NB4 (cell line): ENCODE measurements around the gene GPR171.
"Not testable (repeated sequence)": the region's sequence is repeated elsewhere in the genome, so short reads cannot be mapped to it uniquely, and the experiment has no call there.

Experiments used
- DNase-seq: peaks from one replicate; pipeline ENCODE4 v3.0.0; 2010; ENCODE audit warnings: low read depth
- H3K4me3 ChIP-seq: one replicate; pipeline ENCODE4 v1.5.1; 2011; ENCODE audit warnings: mild to moderate bottlenecking, low read depth, low read length, moderate library complexity
- MYC ChIP-seq: IDR thresholded peaks from 2 replicates; pipeline ENCODE4 v1.6.1; 2011; ENCODE audit warnings: low read depth, low read length
- POLR2A ChIP-seq: IDR thresholded peaks from 2 replicates; pipeline ENCODE4 v1.6.1; 2011; ENCODE audit warnings: mild to moderate bottlenecking; ENCODE audit not compliant: insufficient read length; ENCODE audit errors: extremely low read depth
- TF ChIP-seq, protein P1 (sequence below): IDR thresholded peaks from 2 replicates; pipeline ENCODE4 v1.6.1; 2011; ENCODE audit warnings: low read depth, low read length
- TF ChIP-seq, protein P2 (sequence below): IDR thresholded peaks from one replicate; pipeline ENCODE4 v1.5.1; 2012; ENCODE audit warnings: low read depth, low read length

Gene GPR171, protein sequence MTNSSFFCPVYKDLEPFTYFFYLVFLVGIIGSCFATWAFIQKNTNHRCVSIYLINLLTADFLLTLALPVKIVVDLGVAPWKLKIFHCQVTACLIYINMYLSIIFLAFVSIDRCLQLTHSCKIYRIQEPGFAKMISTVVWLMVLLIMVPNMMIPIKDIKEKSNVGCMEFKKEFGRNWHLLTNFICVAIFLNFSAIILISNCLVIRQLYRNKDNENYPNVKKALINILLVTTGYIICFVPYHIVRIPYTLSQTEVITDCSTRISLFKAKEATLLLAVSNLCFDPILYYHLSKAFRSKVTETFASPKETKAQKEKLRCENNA

GRCh38 chr3:151203051-151203420 is at the start of gene GPR171:
GPR171 (minus strand) TSS chr3:151203216; CDS start chr3:151199386, 3,830 bp downstream.
- TF ChIP-seq, protein P1, sequence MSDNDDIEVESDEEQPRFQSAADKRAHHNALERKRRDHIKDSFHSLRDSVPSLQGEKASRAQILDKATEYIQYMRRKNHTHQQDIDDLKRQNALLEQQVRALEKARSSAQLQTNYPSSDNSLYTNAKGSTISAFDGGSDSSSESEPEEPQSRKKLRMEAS, result no peak
- TF ChIP-seq, protein P2, sequence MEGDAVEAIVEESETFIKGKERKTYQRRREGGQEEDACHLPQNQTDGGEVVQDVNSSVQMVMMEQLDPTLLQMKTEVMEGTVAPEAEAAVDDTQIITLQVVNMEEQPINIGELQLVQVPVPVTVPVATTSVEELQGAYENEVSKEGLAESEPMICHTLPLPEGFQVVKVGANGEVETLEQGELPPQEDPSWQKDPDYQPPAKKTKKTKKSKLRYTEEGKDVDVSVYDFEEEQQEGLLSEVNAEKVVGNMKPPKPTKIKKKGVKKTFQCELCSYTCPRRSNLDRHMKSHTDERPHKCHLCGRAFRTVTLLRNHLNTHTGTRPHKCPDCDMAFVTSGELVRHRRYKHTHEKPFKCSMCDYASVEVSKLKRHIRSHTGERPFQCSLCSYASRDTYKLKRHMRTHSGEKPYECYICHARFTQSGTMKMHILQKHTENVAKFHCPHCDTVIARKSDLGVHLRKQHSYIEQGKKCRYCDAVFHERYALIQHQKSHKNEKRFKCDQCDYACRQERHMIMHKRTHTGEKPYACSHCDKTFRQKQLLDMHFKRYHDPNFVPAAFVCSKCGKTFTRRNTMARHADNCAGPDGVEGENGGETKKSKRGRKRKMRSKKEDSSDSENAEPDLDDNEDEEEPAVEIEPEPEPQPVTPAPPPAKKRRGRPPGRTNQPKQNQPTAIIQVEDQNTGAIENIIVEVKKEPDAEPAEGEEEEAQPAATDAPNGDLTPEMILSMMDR, result no peak
- TF ChIP-seq POLR2A (no peak), MYC (no peak)
- DNase-seq, result no peak
- no peak within 1 kb of the TSS for H3K4me3 ChIP-seq

GRCh38 chr3:151248772-151249337 is 45.8 kb upstream of the GPR171 start:
- TF ChIP-seq, protein P1, result no peak
- TF ChIP-seq POLR2A (no peak), MYC (no peak)
- TF ChIP-seq, protein P2, result no peak
- DNase-seq, result no peak
- H3K4me3 ChIP-seq, result no peak overlapping the region

- not testable (repeated sequence) for H3K4me3 ChIP-seq, DNase-seq
Observed at GRCh38 chr3:151242006-151242405, 39.0 kb upstream of the GPR171 start.

DNA sequence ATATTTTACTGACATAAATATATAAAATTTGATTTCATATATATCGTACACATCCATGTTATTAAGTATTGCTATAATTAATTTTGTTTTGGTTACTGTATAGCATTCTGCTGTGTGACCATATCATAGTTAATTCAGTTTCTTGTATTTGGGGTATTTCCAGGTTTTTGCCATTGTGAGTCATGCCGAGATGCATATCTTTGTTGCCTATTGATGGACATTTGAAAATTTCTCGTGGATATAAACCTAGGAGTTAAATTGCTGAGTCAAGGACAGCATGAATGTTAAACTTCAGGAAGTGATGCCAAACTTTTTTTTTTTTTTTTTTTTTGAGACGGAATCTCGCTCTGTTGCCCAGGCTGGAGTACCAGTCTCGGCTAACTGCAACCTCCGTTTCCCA is 33.7 kb upstream of the GPR171 start:
- no peak for DNase-seq

GRCh38 chr3:151236316-151236715 is 33.3 kb upstream of the GPR171 start:
- no peak overlapping the region for H3K4me3 ChIP-seq
- DNase-seq, result no peak
- TF ChIP-seq, protein P2, result no peak
- TF ChIP-seq, protein P1, result no peak
- TF ChIP-seq POLR2A (no peak), MYC (no peak)

More for the DNA sequence above, 33.7 kb upstream of the GPR171 start:
- no peak overlapping the region for H3K4me3 ChIP-seq
- TF ChIP-seq MYC (no peak), POLR2A (no peak)
- TF ChIP-seq, protein P2, result no peak

- TF ChIP-seq, protein P1, result no peak
- TF ChIP-seq POLR2A (no peak), MYC (no peak)
- TF ChIP-seq, protein P2, result no peak
- H3K4me3 ChIP-seq, result no peak overlapping the region
- no peak for DNase-seq
Observed at GRCh38 chr3:151234825-151235224, 31.8 kb upstream of the GPR171 start.
